H1 (cell line): ENCODE results near the gene GNL2. TPM values are rescaled to one million over a fixed set of nuclear protein-coding genes. Genes with fewer than 3 reads are reported as not detected.

Experiments
- ASH2L ChIP-seq: fragments of 200-600, 300-600 bp; sonication (generic); IDR thresholded peaks from one replicate; pipeline ENCODE4 v1.7.1; 2017; ENCODE audit warnings: low read length
- CBX5 ChIP-seq: fragments of 300-800, 300-1000 bp; sonication (generic); IDR thresholded peaks from 2 replicates; pipeline ENCODE4 v1.7.1; 2016; ENCODE audit warnings: antibody characterized with exemption, low read length, low read depth
- CHD1 ChIP-seq: IDR thresholded peaks from 2 replicates; pipeline ENCODE4 v1.6.1; 2012; ENCODE audit warnings: low read depth, low read length, improper control_type of control experiment
- CREB1 ChIP-seq: IDR thresholded peaks from 2 replicates; pipeline ENCODE4 v1.6.1; 2012; ENCODE audit warnings: inconsistent platforms
- EGR1 ChIP-seq: IDR thresholded peaks from 2 replicates; pipeline ENCODE4 v1.6.1; 2011; ENCODE audit warnings: low read depth, low read length, borderline replicate concordance
- EZH2 ChIP-seq: fragments of 200-600 bp; sonication (generic); IDR thresholded peaks from 2 replicates; pipeline ENCODE4 v1.7.1; 2012; ENCODE audit warnings: low read depth, mild to moderate bottlenecking, moderate library complexity, low read length, inconsistent platforms; ENCODE audit not compliant: severe bottlenecking
- GABPA ChIP-seq: IDR thresholded peaks from 2 replicates; pipeline ENCODE4 v1.6.1; 2011; ENCODE audit warnings: mild to moderate bottlenecking, low read length, moderate library complexity, borderline replicate concordance; ENCODE audit not compliant: insufficient read depth
- JUN ChIP-seq: IDR thresholded peaks from 2 replicates; pipeline ENCODE4 v1.6.1; 2011; ENCODE audit warnings: low read depth, mild to moderate bottlenecking, improper control_type of control experiment, low read length
- KDM5A ChIP-seq: fragments of 200-600 bp; IDR thresholded peaks from 2 replicates; pipeline ENCODE4 v1.7.1; 2012; ENCODE audit warnings: mild to moderate bottlenecking, low read length, inconsistent platforms, mixed read lengths
- MAX ChIP-seq: IDR thresholded peaks from 2 replicates; pipeline ENCODE4 v1.6.1; 2012; ENCODE audit warnings: inconsistent platforms
- NANOG ChIP-seq: IDR thresholded peaks from 2 replicates; pipeline ENCODE4 v1.6.1; 2011; ENCODE audit warnings: low read length, low read depth, mild to moderate bottlenecking, inconsistent platforms; ENCODE audit not compliant: insufficient read depth, poor library complexity, severe bottlenecking
- POU5F1 ChIP-seq: IDR thresholded peaks from 2 replicates; pipeline ENCODE4 v1.6.1; 2011; ENCODE audit warnings: low read depth, mild to moderate bottlenecking, low read length, moderate library complexity
- RFX5 ChIP-seq: IDR thresholded peaks from 2 replicates; pipeline ENCODE4 v1.6.1; 2011; ENCODE audit warnings: low read depth, low read length, improper control_type of control experiment, borderline replicate concordance
- RXRA ChIP-seq: IDR thresholded peaks from 2 replicates; pipeline ENCODE4 v1.6.1; 2011; ENCODE audit warnings: low read depth, mild to moderate bottlenecking, low read length, moderate library complexity; ENCODE audit not compliant: insufficient read depth
- SAP30 ChIP-seq: fragments of 300-600 bp; sonication (generic); IDR thresholded peaks from 2 replicates; pipeline ENCODE4 v1.7.1; 2012; ENCODE audit warnings: low read length, moderate library complexity, mild to moderate bottlenecking, inconsistent platforms; ENCODE audit not compliant: insufficient read depth, insufficient replicate concordance
- SIN3A ChIP-seq, 2 experiments: IDR thresholded peaks in 1 of 2; conservative IDR thresholded peaks in 1 of 2; 2 replicates each; pipeline ENCODE4 v1.6.1; 2011 to 2012; ENCODE audit warnings: low read length in 2 of 2, improper control_type of control experiment in 1 of 2, low read depth in 1 of 2, mild to moderate bottlenecking in 1 of 2
- SIRT6 ChIP-seq: IDR thresholded peaks from one replicate; pipeline ENCODE4 v1.7.1; 2012; ENCODE audit warnings: low read length, inconsistent platforms
- SP2 ChIP-seq: IDR thresholded peaks from 2 replicates; pipeline ENCODE4 v1.6.1; 2012; ENCODE audit warnings: mild to moderate bottlenecking, low read length, inconsistent platforms
- SRF ChIP-seq: IDR thresholded peaks from 2 replicates; pipeline ENCODE4 v1.6.1; 2011; ENCODE audit warnings: mild to moderate bottlenecking, low read depth, low read length, moderate library complexity
- SUZ12 ChIP-seq: fragments of 200-600 bp; sonication (generic); IDR thresholded peaks from 2 replicates; pipeline ENCODE4 v1.6.1; 2012; ENCODE audit warnings: mild to moderate bottlenecking, inconsistent platforms, low read length, moderate library complexity, mixed read lengths
- TBP ChIP-seq: IDR thresholded peaks from 2 replicates; pipeline ENCODE4 v1.6.1; 2011; ENCODE audit warnings: low read depth, low read length, improper control_type of control experiment
- YY1 ChIP-seq: IDR thresholded peaks from 2 replicates; pipeline ENCODE4 v1.6.1; 2011; ENCODE audit warnings: low read depth, mild to moderate bottlenecking, low read length
- ZNF274 ChIP-seq: IDR thresholded peaks from 2 replicates; pipeline ENCODE4 v1.7.0; 2012; ENCODE audit warnings: low read length, borderline replicate concordance; ENCODE audit errors: extremely low read depth
- polyA plus RNA-seq, 7 experiments: library from polyadenylated mRNA; depleted of rRNA in 3 of 7; stranded (reverse) in 5 of 7; unstranded in 2 of 7; fragments of >200 nt in 5 of 7; fragments of 200-250 nt in 2 of 7; gene quantifications; 1 replicate in 5 of 7; 2 replicates in 1 of 7; 4 replicates in 1 of 7; pipeline versions ENCODE4 v1.2.1 to v1.2.3, GENCODE V29; 2011 to 2013; ENCODE audit warnings: missing spikeins in 2 of 7, mixed read lengths in 2 of 7
- total RNA-seq: library from RNA; stranded (reverse); fragmentation: NEBNext Ultra II Directional; extraction: Animal tissue kit (Norgen Biotek cat#: 25700); gene quantifications from 2 replicates; pipeline ENCODE4 v1.2.1, GENCODE V29; 2021
- TF ChIP-seq, protein P1 (sequence below), 3 experiments: IDR thresholded peaks; 1 replicate in 2 of 3; 2 replicates in 1 of 3; pipeline versions ENCODE4 v1.5.1 to v1.6.1; 2011; ENCODE audit warnings: low read length in 3 of 3, mild to moderate bottlenecking in 3 of 3, inconsistent platforms in 2 of 3, low read depth in 1 of 3, moderate library complexity in 1 of 3; ENCODE audit not compliant: insufficient read depth in 1 of 3; ENCODE audit errors: control extremely low read depth in 1 of 3

The GNL2 gene
- total and polyA plus RNA-seq, 2 of the 8 experiments (the other 6 are each of a cell fraction or from before 2014, with no cell fraction given): 22.2 to 88.3 TPM

DNA sequence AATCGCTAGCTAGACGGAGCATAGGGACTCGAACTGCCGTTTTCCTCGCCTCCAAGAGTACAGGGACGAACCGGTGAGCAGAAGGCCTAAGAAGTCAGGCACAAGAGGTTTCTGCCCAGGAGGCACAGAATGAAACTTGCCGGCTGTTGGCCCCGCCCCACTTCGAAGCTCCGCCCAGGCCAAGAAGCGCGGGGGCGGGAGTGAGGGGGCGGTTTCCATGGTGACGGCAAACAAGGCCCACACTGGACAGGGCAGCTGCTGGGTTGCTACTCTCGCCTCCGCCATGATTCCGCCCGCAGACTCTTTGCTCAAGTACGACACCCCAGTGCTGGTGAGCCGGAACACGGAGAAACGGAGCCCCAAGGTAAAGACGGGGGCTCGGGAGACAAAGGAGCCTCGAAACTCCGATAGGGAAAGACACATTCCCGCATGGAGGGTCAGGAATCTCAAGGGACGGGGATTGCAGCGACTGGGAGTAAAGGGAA, 39.0 kb downstream of the GNL2 start, which contains the start of gene DNALI1 (continued):
- TF ChIP-seq SIN3A (conservative IDR thresholded peaks at IDR 0.05 in 1 of 2, IDR thresholded peaks at IDR 0.05 in 1 of 2; ENCODE audit: low read depth in 1 of 2, low read length in 2 of 2) (peak in 1 of 2 experiments; percentile 87; a peak in 1 of 4 replicates), SAP30 (no peak), POU5F1 (no peak), MAX (peak; percentile 85), JUN (no peak), SP2 (no peak), ZNF274 (no peak), EGR1 (peak; percentile 100), TBP (no peak), CHD1 (no peak), YY1 (peak; percentile 90), EZH2 (no peak), GABPA (no peak), RXRA (no peak), SUZ12 (no peak), NANOG (no peak), SRF (no peak), KDM5A (no peak), ASH2L (peak; percentile 51), SIRT6 (no peak), CBX5 (no peak), RFX5 (no peak), CREB1 (peak; percentile 45; the same call in 1 of the 2 replicates)
- TF ChIP-seq, protein P1, sequence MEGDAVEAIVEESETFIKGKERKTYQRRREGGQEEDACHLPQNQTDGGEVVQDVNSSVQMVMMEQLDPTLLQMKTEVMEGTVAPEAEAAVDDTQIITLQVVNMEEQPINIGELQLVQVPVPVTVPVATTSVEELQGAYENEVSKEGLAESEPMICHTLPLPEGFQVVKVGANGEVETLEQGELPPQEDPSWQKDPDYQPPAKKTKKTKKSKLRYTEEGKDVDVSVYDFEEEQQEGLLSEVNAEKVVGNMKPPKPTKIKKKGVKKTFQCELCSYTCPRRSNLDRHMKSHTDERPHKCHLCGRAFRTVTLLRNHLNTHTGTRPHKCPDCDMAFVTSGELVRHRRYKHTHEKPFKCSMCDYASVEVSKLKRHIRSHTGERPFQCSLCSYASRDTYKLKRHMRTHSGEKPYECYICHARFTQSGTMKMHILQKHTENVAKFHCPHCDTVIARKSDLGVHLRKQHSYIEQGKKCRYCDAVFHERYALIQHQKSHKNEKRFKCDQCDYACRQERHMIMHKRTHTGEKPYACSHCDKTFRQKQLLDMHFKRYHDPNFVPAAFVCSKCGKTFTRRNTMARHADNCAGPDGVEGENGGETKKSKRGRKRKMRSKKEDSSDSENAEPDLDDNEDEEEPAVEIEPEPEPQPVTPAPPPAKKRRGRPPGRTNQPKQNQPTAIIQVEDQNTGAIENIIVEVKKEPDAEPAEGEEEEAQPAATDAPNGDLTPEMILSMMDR (IDR thresholded peaks at IDR 0.05; ENCODE audit: control extremely low read depth in 1 of 3, insufficient read depth in 1 of 3, low read depth in 1 of 3, low read length in 3 of 3): no peak
